ENCODE measurements around the gene SART1.
"Not testable (repeated sequence)": the region's sequence is repeated elsewhere in the genome, so short reads cannot be mapped to it uniquely, and the experiment has no call there.

SART1 gene

DNA sequence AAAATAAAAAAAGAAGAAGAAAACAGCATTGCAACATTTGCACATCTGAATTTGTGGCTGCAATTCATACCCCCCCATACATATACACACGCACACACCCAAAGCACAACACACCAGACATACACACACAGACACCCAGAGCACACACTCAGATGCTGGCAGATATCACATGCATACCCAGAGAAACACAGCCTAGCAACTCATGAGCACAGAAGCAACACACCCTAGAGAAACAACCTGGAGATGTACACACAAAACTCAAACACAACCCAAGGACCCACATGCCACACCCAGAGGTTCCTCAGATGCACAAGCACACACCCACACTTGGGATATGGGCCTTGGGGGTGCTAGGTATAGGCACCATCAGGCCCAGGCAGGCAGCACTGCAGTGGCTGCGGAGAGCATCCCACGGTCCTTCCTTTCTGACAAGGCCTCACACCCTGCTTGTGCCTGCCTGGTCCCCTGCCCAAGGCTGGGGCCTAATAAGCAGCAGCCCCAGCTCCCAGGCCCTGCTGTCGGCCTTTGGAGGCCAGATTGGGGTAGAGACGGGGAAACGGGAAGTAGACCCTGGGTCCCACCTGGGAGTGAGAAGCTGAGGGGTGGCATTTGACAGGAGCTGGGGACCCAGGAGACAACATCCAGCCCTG lies 53.4 kb downstream of the SART1 start:
- in situ Hi-C loops (cut with MboI; ENCODE audit: low sequenced_read_pairs): no loop called here

DNA sequence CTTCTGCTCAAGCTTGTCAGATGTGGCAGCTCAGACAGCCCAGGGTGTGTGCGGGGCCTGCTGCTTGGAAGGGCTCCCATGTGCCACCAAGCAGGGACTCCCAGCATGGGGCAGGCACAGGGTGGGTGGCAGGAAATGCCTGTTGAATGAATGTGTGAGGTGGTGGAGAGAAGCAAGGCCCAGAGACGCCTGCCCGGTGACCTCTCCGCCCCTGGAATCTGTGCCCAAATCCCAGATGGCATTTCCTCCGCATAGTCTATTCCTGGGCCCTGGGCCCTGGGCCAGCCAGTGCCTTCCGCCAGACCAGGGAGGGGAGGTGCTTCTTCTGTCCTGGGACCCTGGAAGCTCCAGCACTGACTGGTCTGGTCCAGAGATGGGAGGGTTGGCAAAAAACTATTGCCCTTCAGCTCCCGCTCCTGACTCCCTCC lies 53.9 kb downstream of the SART1 start:
- in situ Hi-C loops (cut with MboI; ENCODE audit: low sequenced_read_pairs): no loop called here

DNA sequence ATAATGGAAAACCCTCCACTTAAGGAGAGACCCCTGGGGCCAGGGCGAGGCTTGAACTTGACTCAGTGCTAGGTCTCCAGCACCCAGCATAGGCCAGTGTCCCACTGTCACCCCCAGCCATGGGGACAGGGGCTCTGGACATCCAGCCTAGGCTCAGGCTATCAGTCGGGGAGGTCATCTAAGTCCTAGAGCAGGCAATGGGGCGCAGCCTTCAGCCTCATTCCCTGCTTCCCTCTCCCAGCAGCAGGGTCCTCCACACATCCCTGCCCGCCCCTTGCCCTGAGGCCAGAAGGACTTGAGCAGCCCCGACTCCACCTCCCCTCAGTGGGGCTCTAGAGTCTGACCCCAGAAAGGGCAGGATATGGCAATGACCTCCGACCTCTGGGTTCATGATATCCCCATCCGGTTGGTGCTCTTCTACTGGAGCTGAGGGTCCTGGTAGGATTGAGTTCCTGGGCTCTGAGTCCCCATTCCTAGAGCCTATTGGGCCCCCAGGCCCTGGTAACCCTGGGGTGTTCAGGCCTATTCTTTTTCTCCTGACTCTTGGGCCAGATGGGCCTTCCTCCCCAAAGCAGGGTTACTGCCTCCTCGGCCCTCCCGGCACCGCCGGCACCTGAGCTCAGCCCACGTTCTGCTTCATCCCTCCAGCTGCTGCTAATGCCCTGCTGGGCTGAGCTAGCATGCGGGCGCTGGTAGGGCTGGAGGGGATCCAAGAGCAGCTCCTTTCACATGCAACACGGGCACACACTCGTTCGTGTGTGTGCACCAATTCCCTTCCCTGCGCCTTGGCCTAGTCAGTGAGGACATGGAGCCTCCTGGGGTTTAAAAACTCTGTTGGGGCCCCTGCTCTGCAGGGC lies 54.6 kb downstream of the SART1 start:
- in situ Hi-C loops (cut with MboI; ENCODE audit: low sequenced_read_pairs): no loop called here

DNA sequence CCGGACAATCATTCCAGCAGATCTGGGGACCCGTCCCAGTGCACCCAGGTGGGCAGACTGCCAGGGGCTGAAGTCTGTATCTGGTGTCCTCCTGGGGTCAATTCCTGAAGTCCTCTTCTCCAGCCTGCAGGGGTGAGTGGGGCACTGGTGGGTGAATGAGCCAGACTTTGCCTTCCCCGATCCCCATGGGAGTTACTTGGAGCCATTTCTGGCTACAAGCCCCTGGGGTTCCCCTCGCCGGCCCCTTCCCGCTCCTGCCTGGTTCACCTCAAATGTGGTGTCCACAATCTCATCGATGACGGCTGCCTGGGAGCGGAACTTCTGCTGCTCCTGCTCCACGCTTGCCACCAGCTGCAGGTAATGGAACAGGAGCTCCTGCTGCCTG lies 55.3 kb downstream of the SART1 start:
- in situ Hi-C loops (cut with MboI; ENCODE audit: low sequenced_read_pairs): no loop called here

DNA sequence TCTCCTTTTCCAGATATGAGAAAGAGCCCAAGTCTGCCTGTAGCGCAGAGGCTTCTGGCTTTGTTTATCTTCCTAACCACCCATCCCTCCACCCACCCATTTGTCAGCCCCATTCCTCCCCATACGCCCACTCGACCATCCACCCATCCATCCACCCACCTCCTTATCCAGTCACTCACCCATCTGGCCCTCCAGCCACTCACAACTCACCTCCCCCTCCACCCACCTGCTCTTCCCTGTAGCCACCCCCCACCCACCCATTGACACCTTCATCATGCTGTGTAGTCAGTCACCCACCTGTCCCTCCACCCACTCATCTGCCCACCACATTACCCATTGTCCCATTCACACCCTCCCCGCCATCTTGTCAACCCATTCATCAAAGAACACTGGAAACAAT lies 55.8 kb downstream of the SART1 start:
- in situ Hi-C loops (cut with MboI; ENCODE audit: low sequenced_read_pairs): no loop called here

DNA sequence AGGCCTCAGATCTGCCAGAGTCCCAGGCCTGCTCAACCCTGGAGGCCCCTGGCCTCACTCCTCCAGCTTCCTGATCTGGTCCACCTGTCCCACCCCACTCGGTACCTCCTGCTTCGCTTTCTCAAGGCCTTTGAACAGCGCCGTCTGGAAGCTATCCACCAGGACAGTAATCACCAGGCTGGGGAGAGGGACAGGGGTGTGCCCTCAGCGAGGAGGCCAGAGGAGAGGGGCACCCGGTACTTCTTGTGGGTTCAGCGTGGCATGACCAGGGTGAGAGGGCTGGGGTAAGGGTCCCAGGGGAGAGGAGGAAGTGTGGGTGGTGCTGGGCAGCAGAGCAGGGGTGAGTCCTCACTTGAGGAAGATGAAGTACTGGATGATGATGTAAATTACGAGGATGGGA lies 58.7 kb downstream of the SART1 start:
- in situ Hi-C loops (cut with MboI; ENCODE audit: low sequenced_read_pairs): no loop called here

DNA sequence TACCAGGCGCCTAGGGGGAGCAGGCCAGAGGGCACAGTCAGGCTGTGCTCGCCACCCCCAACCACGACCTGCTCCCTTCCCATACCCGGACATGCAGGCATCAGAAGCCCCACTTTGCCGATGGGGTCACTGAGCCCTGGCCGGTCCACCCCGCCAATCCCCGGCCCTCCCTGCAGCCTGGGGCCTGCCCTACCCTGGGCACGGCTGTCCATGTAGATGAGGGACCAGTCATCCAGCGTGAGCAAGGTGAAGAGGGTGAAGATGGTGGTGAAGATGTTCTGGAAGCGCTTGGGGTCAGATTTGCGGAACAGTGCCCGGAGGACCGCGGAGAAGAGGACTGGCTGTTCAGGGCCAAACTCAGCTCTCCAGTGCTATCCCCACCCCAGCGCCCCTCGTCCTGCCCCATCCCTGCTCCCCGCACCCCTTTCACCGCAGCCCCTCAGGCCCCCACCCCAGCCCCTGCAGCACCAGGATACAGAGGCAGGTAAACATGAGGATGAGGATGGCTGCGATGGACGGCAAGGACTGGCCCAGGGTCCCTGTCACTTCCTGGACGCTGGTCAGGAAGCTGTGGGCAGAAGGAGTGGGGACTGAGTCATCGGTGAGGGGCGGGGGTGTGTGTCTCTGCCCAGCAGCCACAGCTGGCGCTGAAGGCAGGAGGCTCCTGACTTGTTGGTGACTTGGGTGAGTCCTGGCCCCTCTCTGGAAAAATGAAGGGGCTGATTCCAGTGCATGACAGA lies 59.3 kb downstream of the SART1 start:
- in situ Hi-C loops (cut with MboI; ENCODE audit: low sequenced_read_pairs): no loop called here

DNA sequence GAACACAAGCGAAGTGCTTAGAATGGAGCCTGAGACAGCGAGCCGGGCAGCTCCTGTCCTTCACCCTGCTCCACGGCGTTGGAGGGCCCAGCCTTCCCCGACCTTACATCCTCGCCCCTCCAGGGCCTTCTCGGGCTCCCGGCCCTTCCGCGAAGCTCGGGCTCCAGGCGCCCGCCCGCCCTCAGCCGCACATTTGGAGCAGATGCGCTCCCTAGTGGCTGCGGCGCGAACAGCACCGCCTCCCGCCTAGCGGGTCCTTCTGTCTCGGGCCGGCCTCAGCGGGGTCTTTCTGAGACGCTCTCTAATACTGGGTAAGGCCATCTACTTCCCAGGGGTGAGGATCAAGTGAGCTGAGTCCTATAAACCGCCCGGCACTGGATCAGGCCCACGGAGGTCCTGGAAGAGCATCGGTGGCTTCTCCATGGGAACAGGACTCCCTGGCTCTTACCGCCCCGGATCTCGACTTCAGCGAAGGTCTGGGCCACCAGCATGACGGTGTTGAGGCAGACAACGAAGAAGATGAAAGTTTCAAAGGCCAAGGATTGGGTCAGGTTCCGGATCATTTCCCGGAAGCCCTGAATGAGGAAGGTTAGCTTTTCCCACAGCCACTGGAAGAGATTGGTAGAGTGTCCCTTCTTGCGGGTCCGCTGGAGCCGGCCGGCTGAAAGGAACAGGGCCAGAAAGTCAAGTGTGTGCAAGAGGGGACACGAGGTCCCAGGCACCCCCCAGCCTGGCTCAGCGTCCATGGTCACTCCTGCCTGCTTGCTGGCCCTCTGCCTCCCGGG lies 61.1 kb downstream of the SART1 start:
- in situ Hi-C loops (cut with MboI; ENCODE audit: low sequenced_read_pairs): no loop called here

DNA sequence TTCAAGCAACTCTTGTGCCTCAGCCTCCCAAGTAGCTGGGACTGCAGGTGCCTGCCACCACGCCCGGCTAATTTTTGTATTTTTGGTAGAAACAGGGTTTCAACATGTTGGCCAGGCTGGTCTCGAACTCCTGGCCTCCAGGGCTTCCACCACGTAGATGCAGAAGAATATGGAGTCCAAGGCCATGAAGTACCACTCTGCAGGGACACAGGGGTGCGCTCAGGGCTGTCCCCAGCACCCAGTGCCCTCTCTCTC lies 61.6 kb downstream of the SART1 start:
- in situ Hi-C loops (cut with MboI; ENCODE audit: low sequenced_read_pairs): not testable (repeated sequence)

DNA sequence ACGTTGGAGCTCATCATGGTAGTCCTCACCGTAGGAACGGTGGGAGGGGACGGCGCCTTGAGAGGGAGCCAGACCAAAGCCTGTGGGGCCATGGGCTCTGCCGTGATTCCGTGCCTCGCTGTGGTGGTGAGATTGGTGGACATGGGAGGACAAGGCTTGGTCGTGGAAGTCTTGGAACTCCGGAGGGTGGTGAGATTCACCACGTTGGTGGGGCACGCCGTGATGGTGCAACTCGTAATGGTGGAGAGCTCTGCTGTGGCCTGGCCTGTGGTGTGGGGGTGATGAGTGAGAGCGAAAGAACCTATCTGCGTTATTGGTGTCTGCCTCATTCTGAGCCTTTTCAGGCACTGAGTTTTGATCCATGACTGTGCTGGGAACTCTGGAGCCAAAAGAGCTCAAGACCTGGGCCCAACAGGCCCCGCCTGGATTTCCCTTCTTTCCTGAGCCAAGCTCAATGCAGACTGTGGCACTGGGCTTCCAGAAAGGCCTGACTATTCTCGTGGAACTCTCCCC lies 64.5 kb downstream of the SART1 start, which contains the start of gene CATSPER1:
Gene CATSPER1, minus strand, starts transcription at position 463 of the 513 bp plus-strand sequence. Its CDS starts 100 bp downstream, at position 363.
- in situ Hi-C loops (cut with MboI; ENCODE audit: low sequenced_read_pairs): no loop called here
